ENCODE data around the gene CDH15.
"Not testable (repeated sequence)": the region's sequence is repeated elsewhere in the genome, so short reads cannot be mapped to it uniquely, and the experiment has no call there.

CDH15 gene

DNA sequence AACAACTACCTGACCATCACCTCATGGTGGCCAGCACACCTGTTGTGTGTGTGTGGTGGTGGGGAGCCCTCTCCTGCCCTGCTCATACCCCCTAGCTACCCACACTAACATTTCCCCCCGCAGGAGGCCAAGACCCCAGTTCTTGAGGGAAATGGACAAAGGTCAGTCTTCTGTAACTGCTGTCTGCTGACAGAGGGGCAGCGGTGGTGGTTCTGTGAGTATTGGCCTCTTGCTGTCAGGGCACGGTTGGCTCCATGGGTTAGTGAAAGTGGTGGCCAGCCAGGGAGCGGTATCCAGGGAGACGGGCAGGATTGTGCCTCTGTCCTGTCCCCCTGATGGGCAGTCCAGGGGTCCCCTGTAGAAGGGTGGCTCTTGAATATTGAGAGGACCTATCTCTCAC is 72.1 kb downstream of the CDH15 start:
- no peak for DNase-seq

DNA sequence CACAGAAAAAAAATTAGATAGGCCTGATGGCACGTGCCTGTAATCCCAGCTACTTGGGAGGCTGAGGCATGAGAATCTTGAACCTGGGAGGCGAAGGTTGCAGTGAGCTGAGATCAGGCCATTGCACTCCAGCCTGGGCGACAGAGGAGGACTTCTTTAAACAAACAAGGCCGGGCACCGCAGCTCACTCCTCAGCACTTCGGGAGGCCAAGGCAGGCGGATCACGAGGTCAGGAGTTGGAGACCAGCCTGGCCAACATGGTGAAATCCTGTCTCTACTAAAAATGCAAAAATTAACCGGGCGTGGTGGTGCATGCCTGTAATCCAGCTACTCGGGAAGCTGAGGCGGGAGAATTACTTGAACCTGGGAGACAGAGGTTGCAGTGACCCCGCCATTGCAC is 72.7 kb downstream of the CDH15 start:
- DNase-seq, result not testable (repeated sequence)

DNA sequence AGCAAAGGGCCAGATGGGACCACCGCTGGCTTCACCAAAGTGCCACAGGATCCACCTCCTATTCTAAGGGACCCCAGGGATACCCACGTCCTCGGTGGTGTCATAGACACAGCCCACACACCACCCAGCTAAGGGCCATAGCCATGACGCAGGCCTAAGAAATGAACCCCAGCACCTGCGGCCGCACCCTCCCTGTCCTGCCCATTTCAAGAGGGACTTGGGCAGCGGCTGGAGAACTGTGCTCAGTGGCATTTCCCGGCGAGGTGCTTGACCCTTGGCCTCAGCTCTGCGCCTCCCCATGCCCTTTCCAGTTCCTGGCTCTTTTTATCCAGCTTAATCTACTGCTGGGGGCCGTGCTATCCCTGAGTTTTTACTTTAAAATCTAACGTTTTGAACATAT is 73.2 kb downstream of the CDH15 start:
- no peak for DNase-seq

Data from NCI-H1694 treated with DMSO at 0.1 percent for 48 hours (cell line).